ENCODE measurements around the gene MAPK8. TPM values are rescaled to one million over a fixed set of nuclear protein-coding genes. Genes with fewer than 3 reads are reported as not detected.

MAPK8 gene
- total RNA-seq, 1 donor from 2014 or later = 66.4 TPM

- H3K4me3 Mint-ChIP-seq = no peak overlapping the region
Observed at GRCh38 chr10:48377751-48378530, 71.5 kb downstream of the MAPK8 start.

GRCh38 chr10:48378675-48379074 is 72.2 kb downstream of the MAPK8 start:
- peaks cover 37% of the 10 kb centered on the region for H3K36me3 Mint-ChIP-seq
- H3K27me3 Mint-ChIP-seq (ENCODE audit: low read depth) = no peaks in the 10 kb centered on the region
- H3K27ac Mint-ChIP-seq = no peak overlapping the region
- no peak for TF ChIP-seq CTCF (IDR thresholded peaks at IDR 0.05; ENCODE audit: unreplicated experiment)
- peaks cover 35% of the 10 kb centered on the region for H3K9me3 Mint-ChIP-seq
- H3K4me1 Mint-ChIP-seq = peaks cover 8% of the 10 kb centered on the region
- no peak for DNase-seq (ENCODE audit: low spot score in 2 of 2, unreplicated experiment in 2 of 2)
- H3K4me3 Mint-ChIP-seq = no peak overlapping the region

More at GRCh38 chr10:48377751-48378530, 71.5 kb downstream of the MAPK8 start:
- Mint-ChIP-seq H3K27me3 (ENCODE audit: low read depth) (no peaks in the 10 kb centered on the region), H3K9me3 (peaks cover 41% of the 10 kb centered on the region), H3K36me3 (peaks cover 40% of the 10 kb centered on the region), H3K27ac (peak overlapping the region; percentile 24), H3K4me1 (peaks cover under 1% of the 10 kb centered on the region)
- no peak for TF ChIP-seq CTCF (IDR thresholded peaks at IDR 0.05; ENCODE audit: unreplicated experiment)
- DNase-seq (ENCODE audit: low spot score in 2 of 2, unreplicated experiment in 2 of 2) = no peak

GRCh38 chr10:48381971-48382370 is 75.5 kb downstream of the MAPK8 start:
- Mint-ChIP-seq H3K9me3 (peaks cover 12% of the 10 kb centered on the region), H3K27ac (no peak overlapping the region), H3K27me3 (ENCODE audit: low read depth) (no peaks in the 10 kb centered on the region), H3K36me3 (peaks cover 16% of the 10 kb centered on the region), H3K4me3 (no peak overlapping the region), H3K4me1 (peaks cover 32% of the 10 kb centered on the region)
- no peak for TF ChIP-seq CTCF (IDR thresholded peaks at IDR 0.05; ENCODE audit: unreplicated experiment)
- DNase-seq (ENCODE audit: low spot score in 2 of 2, unreplicated experiment in 2 of 2) = no peak

- Mint-ChIP-seq H3K27me3 (ENCODE audit: low read depth) (no peaks in the 10 kb centered on the region), H3K27ac (peak overlapping the region; percentile 79), H3K4me1 (peaks cover 34% of the 10 kb centered on the region), H3K4me3 (no peak overlapping the region), H3K9me3 (peaks cover 12% of the 10 kb centered on the region), H3K36me3 (peaks cover 16% of the 10 kb centered on the region)
- DNase-seq (ENCODE audit: low spot score in 2 of 2, unreplicated experiment in 2 of 2) = no peak
- TF ChIP-seq CTCF (IDR thresholded peaks at IDR 0.05; ENCODE audit: unreplicated experiment) = no peak
Observed at GRCh38 chr10:48382982-48383381, 76.5 kb downstream of the MAPK8 start.

GRCh38 chr10:48383393-48383792 is 76.9 kb downstream of the MAPK8 start:
- H3K9me3 Mint-ChIP-seq = peaks cover 12% of the 10 kb centered on the region
- H3K4me3 Mint-ChIP-seq = no peak overlapping the region
- peaks cover 16% of the 10 kb centered on the region for H3K36me3 Mint-ChIP-seq
- TF ChIP-seq CTCF (IDR thresholded peaks at IDR 0.05; ENCODE audit: unreplicated experiment) = no peak
- H3K4me1 Mint-ChIP-seq = peaks cover 34% of the 10 kb centered on the region
- DNase-seq (ENCODE audit: low spot score in 2 of 2, unreplicated experiment in 2 of 2) = no peak
- peak overlapping the region; percentile 79 for H3K27ac Mint-ChIP-seq
- H3K27me3 Mint-ChIP-seq (ENCODE audit: low read depth) = no peaks in the 10 kb centered on the region
